GM21786 (cell line): ENCODE measurements around the gene TMPRSS15.
"Not testable (repeated sequence)": the region's sequence is repeated elsewhere in the genome, so short reads cannot be mapped to it uniquely, and the experiment has no call there.

ENCODE experiments used
- ATAC-seq: cut with Tn5 transposase; IDR thresholded peaks from one replicate; pipeline ENCODE4 v1.9.1; 2021; ENCODE audit not compliant: unreplicated experiment

Gene TMPRSS15

GRCh38 chr21:18403735-18404450 lies at the start of gene TMPRSS15:
Gene TMPRSS15, minus strand, starts transcription at chr21:18403785. Its CDS starts 163 bp downstream, at chr21:18403622.
- no peak for ATAC-seq

GRCh38 chr21:18451670-18452069 lies 48.1 kb upstream of the TMPRSS15 start:
- no peak for ATAC-seq

- ATAC-seq, result no peak
Observed at GRCh38 chr21:18449605-18450550, 46.3 kb upstream of the TMPRSS15 start.

- no peak for ATAC-seq
Observed at GRCh38 chr21:18443701-18444100, 40.1 kb upstream of the TMPRSS15 start.

GRCh38 chr21:18443085-18443484 lies 39.5 kb upstream of the TMPRSS15 start:
- no peak for ATAC-seq

- ATAC-seq, result no peak
Observed at GRCh38 chr21:18430341-18430740, 26.8 kb upstream of the TMPRSS15 start.

GRCh38 chr21:18424276-18424675 lies 20.7 kb upstream of the TMPRSS15 start:
- no peak for ATAC-seq

GRCh38 chr21:18417141-18417790 lies 13.7 kb upstream of the TMPRSS15 start:
- no peak for ATAC-seq

GRCh38 chr21:18411565-18411964 lies 8.0 kb upstream of the TMPRSS15 start:
- no peak for ATAC-seq

GRCh38 chr21:18409579-18409978 lies 6.0 kb upstream of the TMPRSS15 start:
- ATAC-seq, result no peak

- no peak for ATAC-seq
Observed at GRCh38 chr21:18398843-18399242, 4.7 kb downstream of the TMPRSS15 start.

GRCh38 chr21:18387994-18388393 lies 15.6 kb downstream of the TMPRSS15 start:
- ATAC-seq, result no peak

- no peak for ATAC-seq
Observed at GRCh38 chr21:18384771-18385170, 18.8 kb downstream of the TMPRSS15 start.

GRCh38 chr21:18382934-18383619 lies 20.5 kb downstream of the TMPRSS15 start:
- ATAC-seq, result not testable (repeated sequence)

GRCh38 chr21:18382141-18382540 lies 21.4 kb downstream of the TMPRSS15 start:
- no peak for ATAC-seq

GRCh38 chr21:18373606-18374005 lies 30.0 kb downstream of the TMPRSS15 start:
- ATAC-seq, result no peak

GRCh38 chr21:18370301-18370700 lies 33.3 kb downstream of the TMPRSS15 start:
- no peak for ATAC-seq

- no peak for ATAC-seq
Observed at GRCh38 chr21:18369115-18369514, 34.5 kb downstream of the TMPRSS15 start.

- ATAC-seq, result no peak
Observed at GRCh38 chr21:18368205-18368604, 35.4 kb downstream of the TMPRSS15 start.

GRCh38 chr21:18356801-18357200 lies 46.8 kb downstream of the TMPRSS15 start:
- ATAC-seq, result no peak

GRCh38 chr21:18354947-18355346 lies 48.6 kb downstream of the TMPRSS15 start:
- no peak for ATAC-seq
